Measurements from ENCODE around the gene ARSI. TPM values are rescaled to one million over a fixed set of nuclear protein-coding genes. Genes with fewer than 3 reads are reported as not detected.

Gene ARSI
- total and polyA plus RNA-seq, 2 of the 4 experiments (the other 2 are of a cell fraction), result 14.8 to 15.2 TPM

DNA sequence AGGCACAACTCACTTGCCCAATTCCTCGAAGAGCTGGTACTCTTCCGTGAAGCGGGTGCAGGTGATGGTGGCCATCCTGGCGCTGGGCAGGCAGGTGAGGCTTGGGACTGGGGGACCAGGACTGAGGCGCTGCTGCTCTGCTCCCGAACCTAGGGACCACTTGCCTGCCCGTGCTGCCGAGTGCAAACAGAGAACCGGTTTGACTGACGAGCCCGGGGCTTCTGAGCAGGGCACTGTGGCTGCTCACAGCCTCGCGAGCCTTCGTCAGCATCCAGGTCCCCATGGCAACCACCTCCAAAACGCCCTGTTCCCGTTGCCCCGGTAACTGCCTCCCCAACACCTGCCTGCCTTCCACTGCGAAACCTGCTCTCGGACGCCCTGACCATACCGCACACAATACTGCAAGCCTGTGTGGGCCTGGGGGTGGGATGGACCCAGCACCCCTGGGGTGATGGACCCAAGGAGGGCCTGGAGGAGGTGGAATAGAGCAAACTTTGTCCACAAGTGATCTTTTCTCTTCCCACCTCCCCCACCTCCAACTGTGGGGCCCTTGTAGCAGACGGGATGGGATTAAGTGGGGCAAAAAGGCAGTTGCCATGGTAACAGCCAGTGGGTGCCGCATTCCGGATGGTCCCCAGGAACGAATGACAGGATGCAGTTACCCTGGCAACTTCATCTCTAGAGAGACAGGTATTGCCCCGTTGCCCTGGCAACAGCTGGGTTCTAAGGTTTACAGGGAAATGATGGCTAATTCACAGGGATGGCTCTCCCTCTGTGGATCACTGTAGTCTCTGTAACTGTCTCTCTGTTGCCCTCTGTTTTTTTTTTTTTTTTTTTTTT, 12.9 kb downstream of the ARSI start, which contains the start of gene CAMK2A:
TSS of gene CAMK2A (minus strand) at position 223 of the 840 bp plus-strand sequence. CDS start at position 75, 148 bp downstream.
- Histone ChIP-seq H3K4me2 (ENCODE audit: low read depth, low read length) (no peak within 1 kb of the TSS), H2AK9ac (replicated peaks; ENCODE audit: low read depth, low read length, poor library complexity) (no peak within 1 kb of the TSS), H3K9me3 (ENCODE audit: control insufficient read depth, insufficient read depth, low read length) (no peaks in the 10 kb centered on the region), H3K14ac (replicated peaks; ENCODE audit: low read depth, low read length) (no peak within 1 kb of the TSS), H3K79me1 (ENCODE audit: low read depth in 1 of 2, low read length in 2 of 2) (0 out of 4 replicates have a peak, but pooled peaks cover 1 to 2% of the 10 kb centered on the region in 2 experiments), H3K23ac (ENCODE audit: low read depth, low read length) (no peak within 1 kb of the TSS), H3K4me1 (ENCODE audit: control insufficient read depth, insufficient read depth, low read length) (peaks cover 5% of the 10 kb centered on the region), H2BK120ac (ENCODE audit: low read depth, low read length) (no peak within 1 kb of the TSS), H3K27me3 (ENCODE audit: control insufficient read depth, insufficient read depth, low read length) (no peaks in the 10 kb centered on the region), H3K36me3 (ENCODE audit: control insufficient read depth, insufficient read depth, low read length) (no peaks in the 10 kb centered on the region), H4K5ac (ENCODE audit: low read depth, low read length) (no peak within 1 kb of the TSS), H3K4me3 (ENCODE audit: insufficient read depth, low read depth, low read length) (no peak within 1 kb of the TSS), H3K4ac (ENCODE audit: low read depth, low read length) (no peak within 1 kb of the TSS), H3K27ac (ENCODE audit: insufficient read depth, low read length) (no peak within 1 kb of the TSS), H3K18ac (ENCODE audit: low read depth, low read length) (no peak within 1 kb of the TSS), H3K56ac (ENCODE audit: extremely low read depth, insufficient read depth, low read length) (no peak within 1 kb of the TSS), H2BK15ac (ENCODE audit: low read depth, low read length) (no peak within 1 kb of the TSS), H2AFZ (replicated peaks; ENCODE audit: low read length, poor library complexity) (no peak within 1 kb of the TSS), H2BK5ac (ENCODE audit: low read depth, low read length, poor library complexity, severe bottlenecking) (no peak within 1 kb of the TSS), H4K20me1 (ENCODE audit: insufficient read depth, low read length) (no peaks in the 10 kb centered on the region), H2AK5ac (ENCODE audit: low read depth, low read length) (no peak within 1 kb of the TSS), H4K8ac (ENCODE audit: low read depth in 2 of 2, low read length in 2 of 2) (no peak within 1 kb of the TSS), H3K9me1 (ENCODE audit: insufficient read depth, low read length) (peaks cover 5% of the 10 kb centered on the region), H4K91ac (ENCODE audit: insufficient read depth, low read depth, low read length) (no peak within 1 kb of the TSS), H2BK20ac (ENCODE audit: low read depth, low read length) (no peak within 1 kb of the TSS), H3K9ac (ENCODE audit: low read depth, low read length) (no peak within 1 kb of the TSS)
- ChIA-PET POLR2A (ENCODE audit: unreplicated experiment) (no interaction called here), CTCF (interaction anchor here (0.6 kb wide), 1 partner anchor 79 kb away, joined by 4 read pairs; no protein-coding TSS in a partner anchor)
- BruUV-seq (replicated peaks), result no TSS peak
- no peak for ATAC-seq (ENCODE audit: low read depth)
- intact Hi-C loops (cut with micrococcal nuclease) (no loop called here), dilution Hi-C loops (cut with HindIII; ENCODE audit: low sequenced_read_pairs, unreplicated experiment) (no loop called here), in situ Hi-C loops (cut with MboI; ENCODE audit: low sequenced_read_pairs) (no loop called here)
- no peak for DNase-seq
- 57% methylated on average over 8 of the region's 26 CpGs; no CpG with 5 or more reads in 1 of the 2 experiments for WGBS, 2 experiments (ENCODE audit: extremely low coverage in 2 of 2, insufficient read length in 1 of 2)
- TF ChIP-seq FOS (IDR thresholded peaks at IDR 0.05; ENCODE audit: low read depth, low read length) (no peak), CHD1 (IDR thresholded peaks at IDR 0.05; ENCODE audit: low read depth, low read length) (no peak), RCOR1 (IDR thresholded peaks at IDR 0.05; ENCODE audit: insufficient replicate concordance, low read length) (no peak), MAZ (IDR thresholded peaks at IDR 0.05; ENCODE audit: borderline replicate concordance, low read depth, low read length) (no peak), NFE2L2 (IDR thresholded peaks at IDR 0.05; ENCODE audit: low read depth, low read length) (no peak), POLR2A (IDR thresholded peaks at IDR 0.05; ENCODE audit: low read depth, low read length) (no peak), MXI1 (IDR thresholded peaks at IDR 0.05; ENCODE audit: borderline replicate concordance, low read depth, low read length) (no peak), MAFK (IDR thresholded peaks at IDR 0.05; ENCODE audit: low read depth, low read length) (no peak), CEBPB (IDR thresholded peaks at IDR 0.05; ENCODE audit: low read depth, low read length) (no peak), RAD21 (IDR thresholded peaks at IDR 0.05; ENCODE audit: low read length) (no peak), SMC3 (IDR thresholded peaks at IDR 0.05; ENCODE audit: low read depth, low read length) (no peak), RFX5 (IDR thresholded peaks at IDR 0.05; ENCODE audit: low read depth, low read length) (no peak)
- TF ChIP-seq, protein P1, sequence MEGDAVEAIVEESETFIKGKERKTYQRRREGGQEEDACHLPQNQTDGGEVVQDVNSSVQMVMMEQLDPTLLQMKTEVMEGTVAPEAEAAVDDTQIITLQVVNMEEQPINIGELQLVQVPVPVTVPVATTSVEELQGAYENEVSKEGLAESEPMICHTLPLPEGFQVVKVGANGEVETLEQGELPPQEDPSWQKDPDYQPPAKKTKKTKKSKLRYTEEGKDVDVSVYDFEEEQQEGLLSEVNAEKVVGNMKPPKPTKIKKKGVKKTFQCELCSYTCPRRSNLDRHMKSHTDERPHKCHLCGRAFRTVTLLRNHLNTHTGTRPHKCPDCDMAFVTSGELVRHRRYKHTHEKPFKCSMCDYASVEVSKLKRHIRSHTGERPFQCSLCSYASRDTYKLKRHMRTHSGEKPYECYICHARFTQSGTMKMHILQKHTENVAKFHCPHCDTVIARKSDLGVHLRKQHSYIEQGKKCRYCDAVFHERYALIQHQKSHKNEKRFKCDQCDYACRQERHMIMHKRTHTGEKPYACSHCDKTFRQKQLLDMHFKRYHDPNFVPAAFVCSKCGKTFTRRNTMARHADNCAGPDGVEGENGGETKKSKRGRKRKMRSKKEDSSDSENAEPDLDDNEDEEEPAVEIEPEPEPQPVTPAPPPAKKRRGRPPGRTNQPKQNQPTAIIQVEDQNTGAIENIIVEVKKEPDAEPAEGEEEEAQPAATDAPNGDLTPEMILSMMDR (conservative IDR thresholded peaks at IDR 0.05; ENCODE audit: low read depth, low read length), result no peak
- TF ChIP-seq, protein P2, sequence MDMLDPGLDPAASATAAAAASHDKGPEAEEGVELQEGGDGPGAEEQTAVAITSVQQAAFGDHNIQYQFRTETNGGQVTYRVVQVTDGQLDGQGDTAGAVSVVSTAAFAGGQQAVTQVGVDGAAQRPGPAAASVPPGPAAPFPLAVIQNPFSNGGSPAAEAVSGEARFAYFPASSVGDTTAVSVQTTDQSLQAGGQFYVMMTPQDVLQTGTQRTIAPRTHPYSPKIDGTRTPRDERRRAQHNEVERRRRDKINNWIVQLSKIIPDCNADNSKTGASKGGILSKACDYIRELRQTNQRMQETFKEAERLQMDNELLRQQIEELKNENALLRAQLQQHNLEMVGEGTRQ (IDR thresholded peaks at IDR 0.05; ENCODE audit: low read depth, low read length), result no peak
- TF ChIP-seq, protein P3, sequence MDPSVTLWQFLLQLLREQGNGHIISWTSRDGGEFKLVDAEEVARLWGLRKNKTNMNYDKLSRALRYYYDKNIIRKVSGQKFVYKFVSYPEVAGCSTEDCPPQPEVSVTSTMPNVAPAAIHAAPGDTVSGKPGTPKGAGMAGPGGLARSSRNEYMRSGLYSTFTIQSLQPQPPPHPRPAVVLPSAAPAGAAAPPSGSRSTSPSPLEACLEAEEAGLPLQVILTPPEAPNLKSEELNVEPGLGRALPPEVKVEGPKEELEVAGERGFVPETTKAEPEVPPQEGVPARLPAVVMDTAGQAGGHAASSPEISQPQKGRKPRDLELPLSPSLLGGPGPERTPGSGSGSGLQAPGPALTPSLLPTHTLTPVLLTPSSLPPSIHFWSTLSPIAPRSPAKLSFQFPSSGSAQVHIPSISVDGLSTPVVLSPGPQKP (IDR thresholded peaks at IDR 0.05; ENCODE audit: borderline replicate concordance, low read depth, low read length), result no peak
